ENCODE data around the gene XK. TPM values are rescaled to one million over a fixed set of nuclear protein-coding genes. Genes with fewer than 3 reads are reported as not detected.

Gene XK
- total RNA-seq, 2 experiments from 2014 or later, result 0.07 TPM; not detected in 1

GRCh38 chrX:37686369-37686995, 891 bp downstream of the XK start:
- ChIA-PET CTCF (no interaction called here), POLR2A (no interaction called here)
- Mint-ChIP-seq H3K9me3 (no peaks in the 10 kb centered on the region), H3K4me3 (peak overlapping the region; percentile 57), H3K4me1 (ENCODE audit: low read depth) (no peaks in the 10 kb centered on the region), H3K27me3 (peaks cover 4% of the 10 kb centered on the region), H3K27ac (no peak overlapping the region), H3K36me3 (ENCODE audit: low read depth) (no peaks in the 10 kb centered on the region)
- no peak for TF ChIP-seq CTCF (IDR thresholded peaks at IDR 0.05)
- DNase-seq (no peak), ATAC-seq (no peak)
- intact Hi-C loops (cut with micrococcal nuclease), result no loop called here

- Mint-ChIP-seq H3K4me3 (no peak overlapping the region), H3K36me3 (ENCODE audit: low read depth) (no peaks in the 10 kb centered on the region), H3K27ac (no peak overlapping the region), H3K4me1 (ENCODE audit: low read depth) (no peaks in the 10 kb centered on the region), H3K27me3 (peaks cover 4% of the 10 kb centered on the region), H3K9me3 (no peaks in the 10 kb centered on the region)
- ATAC-seq, result no peak
- no peak for DNase-seq
- ChIA-PET POLR2A (no interaction called here), CTCF (no interaction called here)
- no peak for TF ChIP-seq CTCF (IDR thresholded peaks at IDR 0.05)
- intact Hi-C loops (cut with micrococcal nuclease), result no loop called here
These were observed 1.4 kb downstream of the XK start for GRCh38 chrX:37686996-37687395.

- POLR2A ChIA-PET, result interaction anchor here (0.6 kb wide), 1 partner anchor 13 kb away, joined by 3 read pairs; no protein-coding TSS in a partner anchor
- H3K4me3 Mint-ChIP-seq, result no peak overlapping the region
- no peaks in the 10 kb centered on the region for H3K4me1 Mint-ChIP-seq (ENCODE audit: low read depth)
- no peak overlapping the region for H3K27ac Mint-ChIP-seq
- no peak for ATAC-seq
- no peaks in the 10 kb centered on the region for H3K9me3 Mint-ChIP-seq
- no peak for DNase-seq
- H3K27me3 Mint-ChIP-seq, result no peaks in the 10 kb centered on the region
- TF ChIP-seq CTCF (IDR thresholded peaks at IDR 0.05), result no peak
- intact Hi-C loops (cut with micrococcal nuclease), result no loop called here
- no peaks in the 10 kb centered on the region for H3K36me3 Mint-ChIP-seq (ENCODE audit: low read depth)
- CTCF ChIA-PET, result no interaction called here
These were observed 4.5 kb downstream of the XK start for GRCh38 chrX:37690119-37690518.

GRCh38 chrX:37692918-37693317, 7.3 kb downstream of the XK start:
- ATAC-seq (no peak), DNase-seq (no peak)
- no peak for TF ChIP-seq CTCF (IDR thresholded peaks at IDR 0.05)
- Mint-ChIP-seq H3K27ac (no peak overlapping the region), H3K36me3 (ENCODE audit: low read depth) (no peaks in the 10 kb centered on the region), H3K9me3 (no peaks in the 10 kb centered on the region), H3K4me1 (ENCODE audit: low read depth) (no peaks in the 10 kb centered on the region), H3K4me3 (no peak overlapping the region), H3K27me3 (no peaks in the 10 kb centered on the region)
- intact Hi-C loops (cut with micrococcal nuclease), result no loop called here
- ChIA-PET POLR2A (no interaction called here), CTCF (no interaction called here)

GRCh38 chrX:37697169-37697760, 11.7 kb downstream of the XK start:
- H3K4me3 Mint-ChIP-seq, result no peak overlapping the region

More at GRCh38 chrX:37697169-37697760, 11.7 kb downstream of the XK start:
- intact Hi-C loops (cut with micrococcal nuclease), result no loop called here
- no peaks in the 10 kb centered on the region for H3K27me3 Mint-ChIP-seq
- ATAC-seq, result no peak
- H3K36me3 Mint-ChIP-seq (ENCODE audit: low read depth), result no peaks in the 10 kb centered on the region
- H3K4me1 Mint-ChIP-seq (ENCODE audit: low read depth), result no peaks in the 10 kb centered on the region
- CTCF ChIA-PET, result no interaction called here
- DNase-seq, result no peak
- no peak for TF ChIP-seq CTCF (IDR thresholded peaks at IDR 0.05)
- no peak overlapping the region for H3K27ac Mint-ChIP-seq
- H3K9me3 Mint-ChIP-seq, result no peaks in the 10 kb centered on the region
- POLR2A ChIA-PET, result no interaction called here
